K562 (cell line): ENCODE results near the gene IZUMO4. TPM values are rescaled to one million over a fixed set of nuclear protein-coding genes. Genes with fewer than 3 reads are reported as not detected.

Source experiments
- CREM ChIP-seq: IDR thresholded peaks from 2 replicates; pipeline ENCODE4 v1.6.1; 2014; ENCODE audit warnings: antibody characterized with exemption, low read depth
- CSDE1 ChIP-seq, 2 experiments: fragments of 450-650 bp; IDR thresholded peaks; 2 replicates each; pipeline ENCODE4 v1.6.1; 2016; ENCODE audit warnings: mild to moderate bottlenecking in 1 of 2
- EWSR1 ChIP-seq: fragments of 450-650 bp; IDR thresholded peaks from 2 replicates; pipeline ENCODE4 v1.6.1; 2018; ENCODE audit warnings: borderline replicate concordance, mild to moderate bottlenecking, low read depth, moderate library complexity; ENCODE audit not compliant: partially characterized antibody
- HDAC1 ChIP-seq, 2 experiments: fragments of 450-650 bp; IDR thresholded peaks; 2 replicates each; pipeline ENCODE4 v1.6.1; 2016 to 2017; ENCODE audit warnings: inconsistent platforms in 1 of 2, mild to moderate bottlenecking in 1 of 2, moderate library complexity in 1 of 2
- KLF13 ChIP-seq: fragments of 450-650 bp; IDR thresholded peaks from 2 replicates; pipeline ENCODE4 v1.6.1; 2016; ENCODE audit warnings: missing genetic modification characterization, low read depth, mild to moderate bottlenecking, missing compliant biosample characterization, moderate library complexity, borderline replicate concordance
- MXI1 ChIP-seq: IDR thresholded peaks from 2 replicates; pipeline ENCODE4 v1.6.1; 2011; ENCODE audit warnings: low read depth, mild to moderate bottlenecking, improper control_type of control experiment, low read length
- RB1 ChIP-seq: fragments of 450-650 bp; IDR thresholded peaks from 2 replicates; pipeline ENCODE4 v1.6.1; 2017; ENCODE audit warnings: low read depth, mild to moderate bottlenecking
- ZBTB7A ChIP-seq: IDR thresholded peaks from 2 replicates; pipeline ENCODE4 v1.6.1; 2011; ENCODE audit warnings: low read depth, mild to moderate bottlenecking, low read length, moderate library complexity, borderline replicate concordance; ENCODE audit not compliant: control insufficient read depth
- ZNF274 ChIP-seq: IDR thresholded peaks from 2 replicates; pipeline ENCODE4 v1.6.1; 2011; ENCODE audit warnings: low read depth, mild to moderate bottlenecking, low read length, moderate library complexity, borderline replicate concordance
- ZNF282 ChIP-seq: sonication (generic); formaldehyde crosslinking; IDR thresholded peaks from 2 replicates; pipeline ENCODE4 v1.8.1; 2023; ENCODE audit warnings: missing genetic modification reagents
- polyA plus RNA-seq, 8 experiments: library from polyadenylated mRNA; depleted of rRNA in 4 of 8; stranded (reverse) in 5 of 8; unstranded in 3 of 8; fragments of >200 nt; fragmentation: Nextera tagmentation in 2 of 8; fragmentation: Illumina TruSeq in 1 of 8; extraction: Ambion mirVana in 2 of 8; extraction: Trizol in 1 of 8; gene quantifications; 2 replicates each; pipeline versions ENCODE4 v1.2.1 to v1.2.3, GENCODE V29; 2011 to 2014; ENCODE audit warnings: inconsistent platforms in 1 of 8, missing spikeins in 1 of 8
- total RNA-seq, 7 experiments: library from RNA; depleted of rRNA in 6 of 7; stranded (reverse); fragments of >200 nt in 6 of 7; fragmentation: Illumina TruSeq in 2 of 7; extraction: Trizol in 2 of 7; gene quantifications; 2 replicates each; pipeline versions ENCODE4 v1.2.1 to v1.2.3, GENCODE V29; 2011 to 2021; ENCODE audit warnings: low replicate concordance in 1 of 7
- TF ChIP-seq, protein P1 (sequence below), 2 experiments: fragments of 450-650 bp; conservative IDR thresholded peaks; 2 replicates each; pipeline ENCODE4 v1.6.1; 2017; ENCODE audit warnings: mild to moderate bottlenecking in 2 of 2, moderate library complexity in 2 of 2
- TF ChIP-seq, protein P2 (sequence below): sonication (generic); formaldehyde crosslinking; IDR thresholded peaks from 2 replicates; pipeline ENCODE4 v1.9.0; 2022; ENCODE audit warnings: mild to moderate bottlenecking, missing genetic modification reagents
- TF ChIP-seq, protein P3 (sequence below): fragments of 450-650 bp; IDR thresholded peaks from 2 replicates; pipeline ENCODE4 v1.6.1; 2016; ENCODE audit warnings: missing biosample characterization, missing genetic modification characterization
- TF ChIP-seq, protein P4 (sequence below): sonication (generic); formaldehyde crosslinking; IDR thresholded peaks from 2 replicates; pipeline ENCODE4 v1.8.0; 2022; ENCODE audit warnings: mild to moderate bottlenecking, missing genetic modification reagents

IZUMO4 gene
- total and polyA plus RNA-seq, 9 of the 15 experiments (the other 6 are each of a cell fraction or from before 2014, with no cell fraction given): 0.07 to 3.9 (median 1.2) TPM

DNA sequence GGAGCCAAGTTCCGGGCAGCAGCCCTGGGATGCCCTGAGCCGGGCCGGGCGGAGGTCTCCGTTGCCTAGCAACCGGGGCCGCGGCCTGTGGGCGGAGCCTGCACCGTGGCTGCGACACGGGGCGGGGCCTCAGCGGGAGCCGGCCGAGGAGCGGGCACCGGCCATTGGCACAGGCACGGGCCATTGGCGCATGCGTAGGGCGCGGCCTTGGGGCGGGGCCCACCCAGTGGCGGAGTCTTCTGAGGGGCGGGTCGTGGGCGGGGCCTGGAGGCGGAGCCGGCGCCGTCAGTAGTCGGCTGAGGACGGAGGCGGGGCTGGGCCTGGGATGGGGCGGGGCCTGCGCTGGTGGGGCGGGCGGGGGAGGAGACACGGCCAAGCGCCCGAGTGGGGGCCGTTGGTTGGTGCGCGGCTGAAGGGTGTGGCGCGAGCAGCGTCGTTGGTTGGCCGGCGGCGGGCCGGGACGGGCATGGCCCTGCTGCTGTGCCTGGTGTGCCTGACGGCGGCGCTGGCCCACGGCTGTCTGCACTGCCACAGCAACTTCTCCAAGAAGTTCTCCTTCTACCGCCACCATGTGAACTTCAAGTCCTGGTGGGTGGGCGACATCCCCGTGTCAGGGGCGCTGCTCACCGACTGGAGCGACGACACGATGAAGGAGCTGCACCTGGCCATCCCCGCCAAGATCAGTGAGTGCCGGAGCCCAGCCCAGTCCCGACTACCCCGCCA, at the start of gene IZUMO4 (continued):
- TF ChIP-seq RB1: peak; percentile 29
- TF ChIP-seq EWSR1: no peak
- TF ChIP-seq, protein P1, sequence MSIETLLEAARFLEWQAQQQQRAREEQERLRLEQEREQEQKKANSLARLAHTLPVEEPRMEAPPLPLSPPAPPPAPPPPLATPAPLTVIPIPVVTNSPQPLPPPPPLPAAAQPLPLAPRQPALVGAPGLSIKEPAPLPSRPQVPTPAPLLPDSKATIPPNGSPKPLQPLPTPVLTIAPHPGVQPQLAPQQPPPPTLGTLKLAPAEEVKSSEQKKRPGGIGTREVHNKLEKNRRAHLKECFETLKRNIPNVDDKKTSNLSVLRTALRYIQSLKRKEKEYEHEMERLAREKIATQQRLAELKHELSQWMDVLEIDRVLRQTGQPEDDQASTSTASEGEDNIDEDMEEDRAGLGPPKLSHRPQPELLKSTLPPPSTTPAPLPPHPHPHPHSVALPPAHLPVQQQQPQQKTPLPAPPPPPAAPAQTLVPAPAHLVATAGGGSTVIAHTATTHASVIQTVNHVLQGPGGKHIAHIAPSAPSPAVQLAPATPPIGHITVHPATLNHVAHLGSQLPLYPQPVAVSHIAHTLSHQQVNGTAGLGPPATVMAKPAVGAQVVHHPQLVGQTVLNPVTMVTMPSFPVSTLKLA (conservative IDR thresholded peaks at IDR 0.05): peak in 1 of 2 experiments; percentile 92
- TF ChIP-seq CSDE1 (IDR thresholded peaks at IDR 0.05): peak in 1 of 2 experiments; percentile 98; a peak in 2 of 4 replicates
- TF ChIP-seq, protein P2, sequence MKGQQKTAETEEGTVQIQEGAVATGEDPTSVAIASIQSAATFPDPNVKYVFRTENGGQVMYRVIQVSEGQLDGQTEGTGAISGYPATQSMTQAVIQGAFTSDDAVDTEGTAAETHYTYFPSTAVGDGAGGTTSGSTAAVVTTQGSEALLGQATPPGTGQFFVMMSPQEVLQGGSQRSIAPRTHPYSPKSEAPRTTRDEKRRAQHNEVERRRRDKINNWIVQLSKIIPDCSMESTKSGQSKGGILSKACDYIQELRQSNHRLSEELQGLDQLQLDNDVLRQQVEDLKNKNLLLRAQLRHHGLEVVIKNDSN (CRISPR knock-in tag): 0 out of 2 replicates have a peak, but pooled peaks have one; percentile 20
- TF ChIP-seq, protein P3, sequence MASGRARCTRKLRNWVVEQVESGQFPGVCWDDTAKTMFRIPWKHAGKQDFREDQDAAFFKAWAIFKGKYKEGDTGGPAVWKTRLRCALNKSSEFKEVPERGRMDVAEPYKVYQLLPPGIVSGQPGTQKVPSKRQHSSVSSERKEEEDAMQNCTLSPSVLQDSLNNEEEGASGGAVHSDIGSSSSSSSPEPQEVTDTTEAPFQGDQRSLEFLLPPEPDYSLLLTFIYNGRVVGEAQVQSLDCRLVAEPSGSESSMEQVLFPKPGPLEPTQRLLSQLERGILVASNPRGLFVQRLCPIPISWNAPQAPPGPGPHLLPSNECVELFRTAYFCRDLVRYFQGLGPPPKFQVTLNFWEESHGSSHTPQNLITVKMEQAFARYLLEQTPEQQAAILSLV (tag): no peak
- peak; percentile 32; the same call in 1 of the 2 replicates for TF ChIP-seq ZNF282 (CRISPR knock-in tag)
- peak; percentile 43; the same call in 1 of the 2 replicates for TF ChIP-seq ZBTB7A
- TF ChIP-seq, protein P4, sequence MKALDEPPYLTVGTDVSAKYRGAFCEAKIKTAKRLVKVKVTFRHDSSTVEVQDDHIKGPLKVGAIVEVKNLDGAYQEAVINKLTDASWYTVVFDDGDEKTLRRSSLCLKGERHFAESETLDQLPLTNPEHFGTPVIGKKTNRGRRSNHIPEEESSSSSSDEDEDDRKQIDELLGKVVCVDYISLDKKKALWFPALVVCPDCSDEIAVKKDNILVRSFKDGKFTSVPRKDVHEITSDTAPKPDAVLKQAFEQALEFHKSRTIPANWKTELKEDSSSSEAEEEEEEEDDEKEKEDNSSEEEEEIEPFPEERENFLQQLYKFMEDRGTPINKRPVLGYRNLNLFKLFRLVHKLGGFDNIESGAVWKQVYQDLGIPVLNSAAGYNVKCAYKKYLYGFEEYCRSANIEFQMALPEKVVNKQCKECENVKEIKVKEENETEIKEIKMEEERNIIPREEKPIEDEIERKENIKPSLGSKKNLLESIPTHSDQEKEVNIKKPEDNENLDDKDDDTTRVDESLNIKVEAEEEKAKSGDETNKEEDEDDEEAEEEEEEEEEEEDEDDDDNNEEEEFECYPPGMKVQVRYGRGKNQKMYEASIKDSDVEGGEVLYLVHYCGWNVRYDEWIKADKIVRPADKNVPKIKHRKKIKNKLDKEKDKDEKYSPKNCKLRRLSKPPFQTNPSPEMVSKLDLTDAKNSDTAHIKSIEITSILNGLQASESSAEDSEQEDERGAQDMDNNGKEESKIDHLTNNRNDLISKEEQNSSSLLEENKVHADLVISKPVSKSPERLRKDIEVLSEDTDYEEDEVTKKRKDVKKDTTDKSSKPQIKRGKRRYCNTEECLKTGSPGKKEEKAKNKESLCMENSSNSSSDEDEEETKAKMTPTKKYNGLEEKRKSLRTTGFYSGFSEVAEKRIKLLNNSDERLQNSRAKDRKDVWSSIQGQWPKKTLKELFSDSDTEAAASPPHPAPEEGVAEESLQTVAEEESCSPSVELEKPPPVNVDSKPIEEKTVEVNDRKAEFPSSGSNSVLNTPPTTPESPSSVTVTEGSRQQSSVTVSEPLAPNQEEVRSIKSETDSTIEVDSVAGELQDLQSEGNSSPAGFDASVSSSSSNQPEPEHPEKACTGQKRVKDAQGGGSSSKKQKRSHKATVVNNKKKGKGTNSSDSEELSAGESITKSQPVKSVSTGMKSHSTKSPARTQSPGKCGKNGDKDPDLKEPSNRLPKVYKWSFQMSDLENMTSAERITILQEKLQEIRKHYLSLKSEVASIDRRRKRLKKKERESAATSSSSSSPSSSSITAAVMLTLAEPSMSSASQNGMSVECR (CRISPR knock-in tag): peak; percentile 86
- peak; percentile 88; the same call in 1 of the 2 replicates for TF ChIP-seq MXI1
- no peak for TF ChIP-seq KLF13 (tag)
- no peak for TF ChIP-seq ZNF274
- TF ChIP-seq CREM: peak; percentile 64; the same call in 1 of the 2 replicates
- peak in 1 of 2 experiments; percentile 68; a peak in 2 of 4 replicates for TF ChIP-seq HDAC1 (IDR thresholded peaks at IDR 0.05)
